ENCODE measurements around the gene CADM1. TPM values are rescaled to one million over a fixed set of nuclear protein-coding genes. Genes with fewer than 3 reads are reported as not detected.

CADM1 gene
- total and polyA plus RNA-seq, 2 donors (not counting 3 experiments of a cell fraction or from before 2014, with no cell fraction given) = 0.52 to 2.6 TPM

- Histone ChIP-seq H3K9me1 (replicated peaks; ENCODE audit: control insufficient read depth, extremely low read depth, insufficient read depth, low read length) (no peaks in the 10 kb centered on the region), H3K9ac (replicated peaks; ENCODE audit: extremely low read depth, insufficient read depth, low read length) (no peak overlapping the region), H4K20me1 (replicated peaks; ENCODE audit: control insufficient read depth, extremely low read depth, insufficient read depth, low read length) (no peaks in the 10 kb centered on the region), H3K36me3 (ENCODE audit: control insufficient read depth in 2 of 2, extremely low read depth in 1 of 2, insufficient read depth in 2 of 2, low read length in 2 of 2) (no peaks in the 10 kb centered on the region), H3K27me3 (ENCODE audit: control insufficient read depth in 2 of 2, insufficient read depth in 2 of 2, low read length in 2 of 2) (no peaks in the 10 kb centered on the region), H3K27ac (ENCODE audit: insufficient read depth, low read depth, low read length) (no peak overlapping the region), H3K4me3 (replicated peaks in 1 of 3; ENCODE audit: insufficient read depth in 1 of 3, low read depth in 1 of 3, low read length in 3 of 3) (no peak overlapping the region), H3K4me2 (ENCODE audit: insufficient read depth, low read length) (no peak overlapping the region), H3K79me2 (ENCODE audit: control insufficient read depth, insufficient read depth, low read length) (no peaks in the 10 kb centered on the region), H2AFZ (ENCODE audit: low read depth, low read length) (no peak overlapping the region), H3K9me3 (replicated peaks; ENCODE audit: control insufficient read depth, insufficient read depth, low read length) (no peaks in the 10 kb centered on the region), H3K4me1 (ENCODE audit: control insufficient read depth, extremely low read depth, insufficient read depth, low read length) (no peaks in the 10 kb centered on the region)
- no peak for TF ChIP-seq POLR2AphosphoS5 (IDR thresholded peaks at IDR 0.05; ENCODE audit: insufficient read depth, low read depth, low read length)
- TF ChIP-seq, protein P1, sequence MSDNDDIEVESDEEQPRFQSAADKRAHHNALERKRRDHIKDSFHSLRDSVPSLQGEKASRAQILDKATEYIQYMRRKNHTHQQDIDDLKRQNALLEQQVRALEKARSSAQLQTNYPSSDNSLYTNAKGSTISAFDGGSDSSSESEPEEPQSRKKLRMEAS (IDR thresholded peaks at IDR 0.05; ENCODE audit: insufficient read depth, insufficient read length) = no peak
- TF ChIP-seq, protein P2, sequence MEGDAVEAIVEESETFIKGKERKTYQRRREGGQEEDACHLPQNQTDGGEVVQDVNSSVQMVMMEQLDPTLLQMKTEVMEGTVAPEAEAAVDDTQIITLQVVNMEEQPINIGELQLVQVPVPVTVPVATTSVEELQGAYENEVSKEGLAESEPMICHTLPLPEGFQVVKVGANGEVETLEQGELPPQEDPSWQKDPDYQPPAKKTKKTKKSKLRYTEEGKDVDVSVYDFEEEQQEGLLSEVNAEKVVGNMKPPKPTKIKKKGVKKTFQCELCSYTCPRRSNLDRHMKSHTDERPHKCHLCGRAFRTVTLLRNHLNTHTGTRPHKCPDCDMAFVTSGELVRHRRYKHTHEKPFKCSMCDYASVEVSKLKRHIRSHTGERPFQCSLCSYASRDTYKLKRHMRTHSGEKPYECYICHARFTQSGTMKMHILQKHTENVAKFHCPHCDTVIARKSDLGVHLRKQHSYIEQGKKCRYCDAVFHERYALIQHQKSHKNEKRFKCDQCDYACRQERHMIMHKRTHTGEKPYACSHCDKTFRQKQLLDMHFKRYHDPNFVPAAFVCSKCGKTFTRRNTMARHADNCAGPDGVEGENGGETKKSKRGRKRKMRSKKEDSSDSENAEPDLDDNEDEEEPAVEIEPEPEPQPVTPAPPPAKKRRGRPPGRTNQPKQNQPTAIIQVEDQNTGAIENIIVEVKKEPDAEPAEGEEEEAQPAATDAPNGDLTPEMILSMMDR (IDR thresholded peaks at IDR 0.05; ENCODE audit: extremely low read depth in 1 of 2, insufficient read depth in 1 of 2, low read depth in 1 of 2, low read length in 2 of 2) = no peak
- dilution Hi-C loops (cut with MboI; ENCODE audit: extremely low pct_ligation_motif_present, low sequenced_read_pairs) (no loop called here), intact Hi-C loops (cut with micrococcal nuclease) (no loop called here)
- BruUV-seq (replicated peaks) = no TSS peak
- DNase-seq (ENCODE audit: low read depth, low spot score) (no peak), FAIRE-seq (no peak)
- ChIA-PET CTCF (no interaction called here), POLR2A (no interaction called here)
Measured at GRCh38 chr11:115522302-115522701, 18.1 kb upstream of the CADM1 start.

DNA sequence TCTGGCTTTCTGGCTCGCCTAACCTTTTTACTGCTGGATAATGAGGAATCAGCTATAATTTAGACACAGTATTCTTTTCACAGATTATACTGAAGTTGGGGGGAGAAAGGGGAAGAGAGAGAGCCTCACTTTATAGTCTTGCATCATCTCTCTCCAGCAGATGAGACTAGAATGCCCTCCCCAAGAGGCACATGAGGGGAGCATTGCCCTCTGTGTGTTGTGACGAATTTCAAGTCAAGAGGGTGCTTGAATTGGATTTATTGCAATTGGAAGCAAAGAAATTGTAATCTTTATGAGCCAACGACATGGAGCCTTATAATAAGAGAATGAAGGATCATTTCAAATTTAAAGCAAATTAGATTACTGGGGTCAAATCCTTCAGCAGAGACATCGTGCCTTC lies 17.6 kb upstream of the CADM1 start:
- Histone ChIP-seq H3K9ac (replicated peaks; ENCODE audit: extremely low read depth, insufficient read depth, low read length) (no peak overlapping the region), H3K4me2 (ENCODE audit: insufficient read depth, low read length) (no peak overlapping the region), H3K79me2 (ENCODE audit: control insufficient read depth, insufficient read depth, low read length) (no peaks in the 10 kb centered on the region), H3K4me3 (replicated peaks in 1 of 3; ENCODE audit: insufficient read depth in 1 of 3, low read depth in 1 of 3, low read length in 3 of 3) (no peak overlapping the region), H3K4me1 (ENCODE audit: control insufficient read depth, extremely low read depth, insufficient read depth, low read length) (no peaks in the 10 kb centered on the region), H3K9me1 (replicated peaks; ENCODE audit: control insufficient read depth, extremely low read depth, insufficient read depth, low read length) (no peaks in the 10 kb centered on the region), H3K9me3 (replicated peaks; ENCODE audit: control insufficient read depth, insufficient read depth, low read length) (no peaks in the 10 kb centered on the region), H3K36me3 (ENCODE audit: control insufficient read depth in 2 of 2, extremely low read depth in 1 of 2, insufficient read depth in 2 of 2, low read length in 2 of 2) (no peaks in the 10 kb centered on the region), H4K20me1 (replicated peaks; ENCODE audit: control insufficient read depth, extremely low read depth, insufficient read depth, low read length) (no peaks in the 10 kb centered on the region), H3K27ac (ENCODE audit: insufficient read depth, low read depth, low read length) (no peak overlapping the region), H3K27me3 (ENCODE audit: control insufficient read depth in 2 of 2, insufficient read depth in 2 of 2, low read length in 2 of 2) (no peaks in the 10 kb centered on the region), H2AFZ (ENCODE audit: low read depth, low read length) (no peak overlapping the region)
- no peak for TF ChIP-seq JUN (IDR thresholded peaks at IDR 0.05; ENCODE audit: borderline replicate concordance, insufficient read depth, insufficient read length, low read depth)
- TF ChIP-seq FOS (IDR thresholded peaks at IDR 0.05; ENCODE audit: borderline replicate concordance, insufficient read depth, low read length) = no peak
- TF ChIP-seq MYC (IDR thresholded peaks at IDR 0.05; ENCODE audit: low read depth, low read length) = no peak
- TF ChIP-seq POLR2AphosphoS5 (IDR thresholded peaks at IDR 0.05; ENCODE audit: insufficient read depth, low read depth, low read length) = no peak
- intact Hi-C loops (cut with micrococcal nuclease) = no loop called here
- dilution Hi-C loops (cut with MboI; ENCODE audit: extremely low pct_ligation_motif_present, low sequenced_read_pairs) = no loop called here
- ChIA-PET CTCF (no interaction called here), POLR2A (no interaction called here)
- DNase-seq (ENCODE audit: low read depth, low spot score) (no peak), FAIRE-seq (no peak)
- no TSS peak for BruUV-seq (replicated peaks)
